ENCODE results near the gene AP2S1.

AP2S1 gene

DNA sequence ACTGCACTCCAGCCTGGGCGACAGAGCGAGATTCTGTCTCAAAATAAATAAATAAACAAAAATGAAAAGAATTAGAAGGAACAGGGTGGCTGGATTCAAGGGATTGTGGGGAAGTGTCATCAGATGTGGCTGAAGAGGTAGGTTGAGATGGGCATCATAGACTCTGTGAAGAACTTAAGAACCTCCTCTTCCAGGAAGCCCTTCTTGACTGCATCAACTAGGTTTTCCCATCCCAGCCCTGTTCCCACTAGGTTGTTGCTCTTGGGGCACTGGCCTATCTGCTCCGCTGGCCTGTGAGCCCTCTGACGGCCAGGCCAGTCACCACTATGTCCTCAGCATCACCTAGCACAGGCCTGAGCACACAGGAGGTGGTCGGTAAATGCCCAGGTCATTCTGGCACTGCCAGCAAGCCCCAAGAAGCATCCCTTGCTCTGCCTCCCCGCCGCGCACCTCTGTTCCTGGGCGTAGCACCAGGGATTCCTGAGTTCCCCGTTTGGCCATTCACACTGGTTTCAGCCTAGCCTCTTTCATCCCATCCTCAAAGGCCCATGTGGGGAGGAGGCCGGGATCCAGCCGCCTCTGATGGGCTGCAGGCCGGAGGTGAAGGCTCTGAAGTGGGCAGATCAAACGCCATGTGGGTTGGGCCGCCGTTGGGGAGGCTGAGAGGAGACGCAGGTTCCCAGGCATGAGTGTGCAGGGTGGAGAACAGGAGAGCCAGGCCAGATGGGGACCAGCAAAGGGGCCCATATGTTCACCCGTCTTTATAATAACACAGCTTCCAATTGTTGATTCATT, 34.6 kb downstream of the AP2S1 start:
- TF ChIP-seq, protein P1, sequence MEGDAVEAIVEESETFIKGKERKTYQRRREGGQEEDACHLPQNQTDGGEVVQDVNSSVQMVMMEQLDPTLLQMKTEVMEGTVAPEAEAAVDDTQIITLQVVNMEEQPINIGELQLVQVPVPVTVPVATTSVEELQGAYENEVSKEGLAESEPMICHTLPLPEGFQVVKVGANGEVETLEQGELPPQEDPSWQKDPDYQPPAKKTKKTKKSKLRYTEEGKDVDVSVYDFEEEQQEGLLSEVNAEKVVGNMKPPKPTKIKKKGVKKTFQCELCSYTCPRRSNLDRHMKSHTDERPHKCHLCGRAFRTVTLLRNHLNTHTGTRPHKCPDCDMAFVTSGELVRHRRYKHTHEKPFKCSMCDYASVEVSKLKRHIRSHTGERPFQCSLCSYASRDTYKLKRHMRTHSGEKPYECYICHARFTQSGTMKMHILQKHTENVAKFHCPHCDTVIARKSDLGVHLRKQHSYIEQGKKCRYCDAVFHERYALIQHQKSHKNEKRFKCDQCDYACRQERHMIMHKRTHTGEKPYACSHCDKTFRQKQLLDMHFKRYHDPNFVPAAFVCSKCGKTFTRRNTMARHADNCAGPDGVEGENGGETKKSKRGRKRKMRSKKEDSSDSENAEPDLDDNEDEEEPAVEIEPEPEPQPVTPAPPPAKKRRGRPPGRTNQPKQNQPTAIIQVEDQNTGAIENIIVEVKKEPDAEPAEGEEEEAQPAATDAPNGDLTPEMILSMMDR (IDR thresholded peaks at IDR 0.05), result no peak

DNA sequence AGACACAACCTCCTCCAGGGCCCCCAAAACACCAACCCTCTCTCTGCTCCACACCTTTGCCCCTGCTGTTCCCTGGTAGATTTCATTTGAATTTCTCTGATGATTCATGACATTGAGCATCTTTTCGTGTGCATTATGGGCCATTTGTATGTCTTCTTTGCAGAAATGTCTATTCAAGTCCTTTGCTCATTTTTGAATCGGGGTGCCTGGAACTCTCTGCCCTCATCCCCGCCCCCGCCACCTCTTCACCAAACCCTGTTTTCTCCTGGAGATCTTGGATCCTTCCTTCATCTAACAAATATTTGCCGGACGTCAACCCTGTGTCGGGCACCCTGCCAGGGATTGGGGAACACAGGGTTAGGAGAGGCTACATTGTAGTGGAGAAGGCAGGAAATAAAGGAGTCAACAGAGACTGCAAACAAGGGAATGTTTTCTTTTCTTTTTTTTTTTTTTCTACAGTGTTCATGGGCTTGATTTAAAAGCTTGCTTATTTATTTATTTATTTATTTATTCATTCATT, 36.7 kb downstream of the AP2S1 start:
- TF ChIP-seq, protein P1 (IDR thresholded peaks at IDR 0.05), result no peak

DNA sequence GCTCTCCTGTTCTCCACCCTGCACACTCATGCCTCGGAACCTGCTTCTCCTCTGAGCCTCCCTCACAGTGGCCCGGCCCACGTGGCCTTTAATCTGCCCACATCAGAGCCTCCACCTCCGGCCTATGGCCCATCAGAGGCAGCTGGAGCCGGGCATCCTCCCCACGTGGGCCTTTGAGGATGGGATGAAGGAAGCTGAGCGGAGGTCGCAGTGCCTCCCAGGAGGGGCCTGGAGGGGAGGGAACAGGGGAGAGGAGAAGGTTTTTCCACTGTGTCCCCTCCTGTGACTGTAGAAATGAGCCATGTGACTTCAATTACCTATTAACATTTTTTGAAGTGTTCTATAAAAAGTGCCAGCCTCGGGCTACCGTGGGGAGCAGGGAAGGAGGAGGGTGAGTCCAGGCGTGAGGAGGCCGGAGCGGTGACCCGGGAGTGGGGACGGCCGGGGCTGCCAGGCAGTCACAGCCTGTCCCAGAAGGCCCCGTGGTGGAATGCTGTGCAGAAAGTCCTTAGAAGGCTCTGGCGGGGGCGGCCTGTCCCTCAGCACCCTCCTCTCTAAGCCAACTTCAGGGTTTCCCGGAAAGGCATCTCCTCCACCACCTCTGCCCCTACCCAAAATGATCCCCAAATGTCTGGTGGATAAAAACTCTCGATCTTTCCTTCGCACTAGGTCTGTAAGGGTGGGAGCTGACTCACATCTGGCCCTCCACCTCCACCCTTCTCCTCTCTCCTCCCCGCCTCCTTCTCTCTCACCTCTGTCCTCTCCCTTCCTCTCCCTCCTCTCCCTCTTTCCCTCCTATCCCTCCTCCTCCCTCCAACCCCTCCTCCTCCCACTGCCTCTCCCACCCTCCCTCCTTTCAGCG, 37.4 kb downstream of the AP2S1 start:
- TF ChIP-seq, protein P1 (IDR thresholded peaks at IDR 0.05), result no peak

DNA sequence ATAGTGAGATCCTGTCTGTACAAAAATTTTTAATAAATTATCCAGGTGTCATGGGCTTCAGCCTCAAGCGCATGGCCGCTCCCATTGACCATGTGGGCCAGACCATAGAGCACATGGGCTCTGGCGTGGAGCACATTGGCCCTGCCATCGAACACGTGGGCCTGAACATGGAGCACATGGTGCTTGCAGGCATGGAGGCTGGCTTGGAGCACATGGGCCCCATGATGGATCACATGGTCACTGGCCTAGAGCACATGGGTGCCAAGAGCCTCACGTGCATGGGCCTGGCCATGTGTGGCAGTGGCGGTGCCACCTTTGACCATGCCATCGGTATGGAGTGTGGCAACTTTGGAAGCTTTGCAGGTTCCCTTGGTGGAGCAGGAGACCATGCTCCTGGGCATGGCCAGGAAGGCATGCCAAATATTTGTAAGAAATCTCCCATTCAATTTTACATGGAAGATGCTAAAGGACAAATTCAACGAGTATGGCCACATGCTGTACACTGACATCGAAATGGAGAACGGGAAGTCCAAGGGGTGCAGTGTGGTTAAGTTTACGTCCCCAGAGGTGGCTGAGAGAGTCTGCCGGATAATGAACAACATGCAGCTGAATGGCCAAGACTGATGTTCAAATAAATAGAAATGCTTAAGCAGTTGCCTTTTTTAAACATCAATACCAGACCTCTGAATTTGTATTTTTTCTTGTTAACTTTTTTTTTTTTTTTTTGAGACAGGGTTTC, 40.9 kb downstream of the AP2S1 start:
- TF ChIP-seq, protein P1 (IDR thresholded peaks at IDR 0.05), result no peak

DNA sequence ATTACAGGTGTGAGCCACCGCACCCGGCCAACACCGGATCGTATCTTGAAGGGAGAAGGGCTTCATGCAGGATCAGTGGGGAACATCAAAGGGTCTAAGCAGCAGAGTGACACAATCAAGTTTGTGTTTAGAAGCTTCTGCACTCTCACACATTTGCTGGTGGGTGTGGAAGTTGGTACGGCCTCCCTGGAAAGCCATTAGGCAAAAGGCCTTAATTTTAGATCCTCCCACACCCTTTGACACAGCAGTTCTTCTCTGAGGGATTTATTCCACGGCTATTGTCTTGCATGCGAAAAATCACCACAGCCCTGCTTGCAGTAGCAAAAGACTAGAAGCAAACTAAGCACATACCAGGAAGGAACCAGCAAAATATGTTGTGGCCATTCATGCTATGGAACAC, 44.0 kb downstream of the AP2S1 start:
- TF ChIP-seq, protein P1 (IDR thresholded peaks at IDR 0.05), result no peak

DNA sequence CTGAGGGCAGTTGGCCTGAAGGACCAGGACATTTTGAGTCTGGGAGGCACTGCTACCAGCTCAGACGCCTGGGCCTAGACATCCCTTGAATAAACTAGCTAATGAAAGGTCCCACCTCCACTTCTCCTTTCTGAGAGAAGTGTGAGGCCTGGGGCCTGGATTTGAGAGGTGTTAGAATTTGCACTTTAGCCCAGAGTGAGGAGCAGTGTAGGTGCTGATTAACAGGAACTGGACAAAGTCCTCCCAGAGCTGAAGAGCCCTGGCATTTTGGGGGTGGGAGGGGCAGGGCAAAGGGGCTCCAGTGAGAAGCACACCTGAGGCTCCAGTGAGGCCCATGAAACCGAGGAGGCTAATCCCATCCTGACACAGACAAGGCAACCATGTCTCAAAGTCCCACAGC, 47.1 kb downstream of the AP2S1 start:
- TF ChIP-seq, protein P1 (IDR thresholded peaks at IDR 0.05), result no peak

DNA sequence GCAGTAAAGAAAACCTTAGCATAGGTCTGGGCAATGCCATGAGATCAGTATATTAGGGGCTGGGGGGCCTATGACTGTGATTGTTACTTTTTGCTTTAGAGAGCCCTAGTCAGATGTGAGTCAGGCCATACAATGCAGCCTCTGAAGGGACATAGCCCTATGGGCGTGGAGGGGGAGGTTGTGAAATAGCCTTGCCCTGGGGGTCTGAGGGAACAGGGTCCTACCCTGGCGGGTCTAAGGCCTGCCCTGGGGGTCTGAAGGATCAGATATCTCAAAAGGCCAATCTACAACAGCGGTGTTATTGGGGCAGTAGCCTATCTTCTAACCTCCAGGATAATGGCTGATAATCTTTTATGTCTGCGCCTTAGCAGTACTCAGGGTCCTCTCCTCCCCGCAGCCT, 48.5 kb downstream of the AP2S1 start:
- TF ChIP-seq, protein P1 (IDR thresholded peaks at IDR 0.05), result no peak
